G401 (cell line): ENCODE measurements around the gene SRGAP2B. TPM values are rescaled to one million over a fixed set of nuclear protein-coding genes. Genes with fewer than 3 reads are reported as not detected.
A peak's percentile ranks its signal among the peaks of the same experiment; 100 is the strongest.
"Not testable (repeated sequence)": the region's sequence is repeated elsewhere in the genome, so short reads cannot be mapped to it uniquely, and the experiment has no call there.

ENCODE experiments used
- DNase-seq: peaks from one replicate; pipeline ENCODE4 v3.0.0-alpha.2; 2015; ENCODE audit warnings: low spot score
- in situ Hi-C: cut with HindIII; loops from 2 replicates; pipeline ENCODE4 v1.10.0; 2016; ENCODE audit warnings: low sequenced_read_pairs, mixed read lengths
- total RNA-seq: library from RNA; depleted of rRNA; stranded (reverse); fragments of >200 nt; shearing (Covaris generic); gene quantifications from 2 replicates; pipeline ENCODE4 v1.2.3, GENCODE V29; 2014

The SRGAP2B gene
- total RNA-seq, 1 experiment from 2014 or later: 8.6 TPM

- DNase-seq: not testable (repeated sequence)
These were observed 395 bp downstream of the SRGAP2B start for GRCh38 chr1:145094655-145095211.

GRCh38 chr1:145093517-145094149 is 1.5 kb downstream of the SRGAP2B start:
- DNase-seq: peak; percentile 9
- in situ Hi-C loops: not testable (repeated sequence)

More at GRCh38 chr1:145094655-145095211, 395 bp downstream of the SRGAP2B start:
- in situ Hi-C loops: not testable (repeated sequence)

- in situ Hi-C loops: not testable (repeated sequence)
- DNase-seq: peak; percentile 0
These were observed 12.5 kb downstream of the SRGAP2B start for GRCh38 chr1:145082483-145083255.

- DNase-seq, in situ Hi-C loops: not testable (repeated sequence)
These were observed 14.9 kb downstream of the SRGAP2B start for GRCh38 chr1:145080193-145080592.

- in situ Hi-C loops: not testable (repeated sequence)
These were observed 15.4 kb downstream of the SRGAP2B start for GRCh38 chr1:145079737-145080136.

GRCh38 chr1:145078787-145079370 is 16.2 kb downstream of the SRGAP2B start:
- DNase-seq, in situ Hi-C loops: not testable (repeated sequence)

More at GRCh38 chr1:145079737-145080136, 15.4 kb downstream of the SRGAP2B start:
- not testable (repeated sequence) for DNase-seq

GRCh38 chr1:145077872-145078786 is 17.0 kb downstream of the SRGAP2B start:
- in situ Hi-C loops, DNase-seq: not testable (repeated sequence)

GRCh38 chr1:145076877-145077276 is 18.3 kb downstream of the SRGAP2B start:
- DNase-seq, in situ Hi-C loops: not testable (repeated sequence)

- DNase-seq, in situ Hi-C loops: not testable (repeated sequence)
These were observed 21.0 kb downstream of the SRGAP2B start for GRCh38 chr1:145074021-145074559.

- in situ Hi-C loops, DNase-seq: not testable (repeated sequence)
These were observed 23.6 kb downstream of the SRGAP2B start for GRCh38 chr1:145071569-145071968.

- in situ Hi-C loops, DNase-seq: not testable (repeated sequence)
These were observed 28.6 kb downstream of the SRGAP2B start for GRCh38 chr1:145066486-145066885.

- DNase-seq, in situ Hi-C loops: not testable (repeated sequence)
These were observed 29.8 kb downstream of the SRGAP2B start for GRCh38 chr1:145065194-145065826.

GRCh38 chr1:145063941-145064648 is 31.0 kb downstream of the SRGAP2B start:
- in situ Hi-C loops: not testable (repeated sequence)

GRCh38 chr1:145063285-145063684 is 31.8 kb downstream of the SRGAP2B start:
- in situ Hi-C loops, DNase-seq: not testable (repeated sequence)

More at GRCh38 chr1:145063941-145064648, 31.0 kb downstream of the SRGAP2B start:
- DNase-seq: peak; percentile 0

- DNase-seq, in situ Hi-C loops: not testable (repeated sequence)
These were observed 36.9 kb downstream of the SRGAP2B start for GRCh38 chr1:145058184-145058583.

GRCh38 chr1:145055217-145055760 is 39.8 kb downstream of the SRGAP2B start:
- in situ Hi-C loops, DNase-seq: not testable (repeated sequence)

GRCh38 chr1:145053428-145053827 is 41.7 kb downstream of the SRGAP2B start:
- in situ Hi-C loops, DNase-seq: not testable (repeated sequence)
